A673 (cell line): ENCODE results near the gene CDH15.

ENCODE experiments used
- EZH2 ChIP-seq: fragments of 200-600 bp; sonication (generic); IDR thresholded peaks from 2 replicates; pipeline ENCODE4 v1.6.1; 2017; ENCODE audit warnings: borderline replicate concordance, low read depth, mild to moderate bottlenecking, mixed read lengths, antibody characterized with exemption, low read length; ENCODE audit not compliant: poor library complexity, severe bottlenecking
- TF ChIP-seq, protein P1 (sequence below): fragments of 300-800, 200-600 bp; sonication (generic); conservative IDR thresholded peaks from 2 replicates; pipeline ENCODE4 v1.5.1; 2017; ENCODE audit warnings: low read depth, mild to moderate bottlenecking, antibody characterized with exemption, low read length, moderate library complexity, mixed read lengths

DNA sequence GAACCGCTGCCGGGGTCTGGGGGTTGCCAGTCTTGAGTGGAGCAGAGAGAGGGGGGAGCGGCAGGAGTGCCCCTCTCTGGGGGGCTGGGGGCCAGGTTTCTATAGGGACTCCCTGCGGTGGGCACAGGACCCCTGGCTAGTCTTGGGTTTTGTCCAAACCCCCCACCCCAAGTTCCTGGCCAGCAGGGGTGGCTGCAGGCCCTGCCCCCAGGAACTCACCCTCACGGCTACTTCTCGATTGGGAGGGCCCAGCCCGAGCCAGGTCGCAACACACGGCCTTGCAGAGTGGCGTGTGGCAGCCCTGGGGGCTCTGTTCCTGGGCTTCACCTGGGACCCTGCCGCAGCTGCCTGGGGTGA, 601 bp downstream of the CDH15 start:
- TF ChIP-seq, protein P1, sequence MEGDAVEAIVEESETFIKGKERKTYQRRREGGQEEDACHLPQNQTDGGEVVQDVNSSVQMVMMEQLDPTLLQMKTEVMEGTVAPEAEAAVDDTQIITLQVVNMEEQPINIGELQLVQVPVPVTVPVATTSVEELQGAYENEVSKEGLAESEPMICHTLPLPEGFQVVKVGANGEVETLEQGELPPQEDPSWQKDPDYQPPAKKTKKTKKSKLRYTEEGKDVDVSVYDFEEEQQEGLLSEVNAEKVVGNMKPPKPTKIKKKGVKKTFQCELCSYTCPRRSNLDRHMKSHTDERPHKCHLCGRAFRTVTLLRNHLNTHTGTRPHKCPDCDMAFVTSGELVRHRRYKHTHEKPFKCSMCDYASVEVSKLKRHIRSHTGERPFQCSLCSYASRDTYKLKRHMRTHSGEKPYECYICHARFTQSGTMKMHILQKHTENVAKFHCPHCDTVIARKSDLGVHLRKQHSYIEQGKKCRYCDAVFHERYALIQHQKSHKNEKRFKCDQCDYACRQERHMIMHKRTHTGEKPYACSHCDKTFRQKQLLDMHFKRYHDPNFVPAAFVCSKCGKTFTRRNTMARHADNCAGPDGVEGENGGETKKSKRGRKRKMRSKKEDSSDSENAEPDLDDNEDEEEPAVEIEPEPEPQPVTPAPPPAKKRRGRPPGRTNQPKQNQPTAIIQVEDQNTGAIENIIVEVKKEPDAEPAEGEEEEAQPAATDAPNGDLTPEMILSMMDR = no peak
- TF ChIP-seq EZH2 = no peak
